Measurements from ENCODE around the gene SHROOM2. TPM values are rescaled to one million over a fixed set of nuclear protein-coding genes. Genes with fewer than 3 reads are reported as not detected.

Gene SHROOM2
- total and polyA plus RNA-seq, 2 of the 4 experiments (the other 2 are of a cell fraction) = 8.1 to 14.2 TPM

DNA sequence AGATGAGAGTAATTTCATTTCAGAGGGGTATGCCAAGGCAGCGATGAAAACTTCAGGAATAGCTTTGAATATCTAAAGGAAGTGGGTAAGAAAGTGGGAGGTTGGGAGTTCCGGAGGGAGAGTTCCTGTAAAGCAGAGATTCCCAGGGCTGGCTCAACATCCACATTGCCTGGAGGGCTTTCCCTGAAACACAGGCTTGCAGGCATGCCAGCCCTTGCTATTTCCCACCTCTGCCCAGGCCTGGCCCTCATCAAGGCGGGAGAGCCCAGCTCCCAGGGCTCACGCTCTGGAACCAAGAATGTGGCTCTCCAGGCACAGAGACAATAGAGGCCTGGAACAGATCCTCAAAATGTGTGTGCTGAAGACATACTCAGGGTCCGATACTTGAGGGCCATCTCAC, 137.1 kb downstream of the SHROOM2 start:
- no peak overlapping the region for H4K5ac ChIP-seq (ENCODE audit: low read depth, low read length)
- POLR2A ChIA-PET (ENCODE audit: unreplicated experiment) = no interaction called here

More for the DNA sequence above, 137.1 kb downstream of the SHROOM2 start:
- intact Hi-C loops (cut with micrococcal nuclease) = no loop called here
- H2AFZ ChIP-seq (replicated peaks; ENCODE audit: low read length, poor library complexity) = no peak overlapping the region
- H2BK120ac ChIP-seq (ENCODE audit: low read depth, low read length) = no peak overlapping the region
- no peak overlapping the region for H4K91ac ChIP-seq (ENCODE audit: insufficient read depth, low read depth, low read length)
- no peak overlapping the region for H2BK5ac ChIP-seq (ENCODE audit: low read depth, low read length, poor library complexity, severe bottlenecking)
- H3K14ac ChIP-seq (replicated peaks; ENCODE audit: low read depth, low read length) = no peak overlapping the region
- no peak overlapping the region for H2BK15ac ChIP-seq (ENCODE audit: low read depth, low read length)
- ATAC-seq (ENCODE audit: low read depth) (no peak), DNase-seq (no peak)
- H3K18ac ChIP-seq (ENCODE audit: low read depth, low read length) = no peak overlapping the region
- H3K27me3 ChIP-seq (ENCODE audit: control insufficient read depth, insufficient read depth, low read length) = no peaks in the 10 kb centered on the region
- H3K79me1 ChIP-seq (ENCODE audit: low read depth in 1 of 2, low read length in 2 of 2) = peaks cover 14 to 17% of the 10 kb centered on the region in 2 experiments; a peak in 3 of 4 replicates
- H3K36me3 ChIP-seq (ENCODE audit: control insufficient read depth, insufficient read depth, low read length) = no peaks in the 10 kb centered on the region
- H3K4me3 ChIP-seq (ENCODE audit: insufficient read depth, low read depth, low read length) = no peak overlapping the region
- H3K56ac ChIP-seq (ENCODE audit: extremely low read depth, insufficient read depth, low read length) = no peak overlapping the region
- 76% methylated on average over 3 of the region's 5 CpGs; no CpG with 5 or more reads in 1 of the 2 experiments for WGBS, 2 experiments (ENCODE audit: extremely low coverage in 2 of 2, insufficient read length in 1 of 2)
- H2AK9ac ChIP-seq (replicated peaks; ENCODE audit: low read depth, low read length, poor library complexity) = no peak overlapping the region
- H4K8ac ChIP-seq (ENCODE audit: low read depth in 2 of 2, low read length in 2 of 2) = no peak overlapping the region
- no peak for TF ChIP-seq POLR2A (IDR thresholded peaks at IDR 0.05; ENCODE audit: low read depth, low read length)
- TF ChIP-seq BHLHE40 (IDR thresholded peaks at IDR 0.05; ENCODE audit: low read depth, low read length) = no peak
- TF ChIP-seq RAD21 (IDR thresholded peaks at IDR 0.05; ENCODE audit: low read length) = no peak
- no peak overlapping the region for H2AK5ac ChIP-seq (ENCODE audit: low read depth, low read length)
- BruUV-seq (replicated peaks) = no TSS peak
- H2BK20ac ChIP-seq (ENCODE audit: low read depth, low read length) = no peak overlapping the region
- in situ Hi-C loops (cut with MboI; ENCODE audit: low sequenced_read_pairs) = no loop called here
- dilution Hi-C loops (cut with HindIII; ENCODE audit: low sequenced_read_pairs, unreplicated experiment) = no loop called here
- peaks cover 6% of the 10 kb centered on the region; the same call in 1 of the 2 replicates for H3K9me1 ChIP-seq (ENCODE audit: insufficient read depth, low read length)
- H3K9ac ChIP-seq (ENCODE audit: low read depth, low read length) = no peak overlapping the region
- no peak overlapping the region for H3K23ac ChIP-seq (ENCODE audit: low read depth, low read length)
- H3K9me3 ChIP-seq (ENCODE audit: control insufficient read depth, insufficient read depth, low read length) = no peaks in the 10 kb centered on the region
- CTCF ChIA-PET = interaction anchor here (0.6 kb wide), 1 partner anchor 614 kb away, joined by 3 read pairs; no protein-coding TSS in a partner anchor
- no peak overlapping the region for H3K27ac ChIP-seq (ENCODE audit: insufficient read depth, low read length)
- H3K4me1 ChIP-seq (ENCODE audit: control insufficient read depth, insufficient read depth, low read length) = peaks cover 4% of the 10 kb centered on the region; the same call in 1 of the 2 replicates
- H3K4me2 ChIP-seq (ENCODE audit: low read depth, low read length) = no peak overlapping the region
- H3K4ac ChIP-seq (ENCODE audit: low read depth, low read length) = no peak overlapping the region
- no peaks in the 10 kb centered on the region for H4K20me1 ChIP-seq (ENCODE audit: insufficient read depth, low read length)
